SK-N-SH treated with all-trans-retinoic acid at 6 μM for 48 hours (cell line): ENCODE data around the gene CHPF2.

Source experiments
- ATAC-seq: fragments of 200-7000 bp; cut with Tn5 transposase; 3 replicates; pipeline ENCODE4 v1.9.1; 2020; ENCODE audit warnings: mild to moderate bottlenecking, moderate library complexity
- ARNTL ChIP-seq: fragments of 450-650 bp; formaldehyde crosslinking; IDR thresholded peaks from 2 replicates; pipeline ENCODE4 v1.5.0; 2020; ENCODE audit warnings: low read depth, mild to moderate bottlenecking, moderate library complexity, borderline replicate concordance
- BACH2 ChIP-seq: fragments of 250-450 bp; sonication (Bioruptor Pico); IDR thresholded peaks from 2 replicates; pipeline ENCODE4 v1.9.0; 2021; ENCODE audit warnings: mild to moderate bottlenecking, borderline replicate concordance
- CREB5 ChIP-seq: fragments of 250-450 bp; sonication (Bioruptor Pico); IDR thresholded peaks from 2 replicates; pipeline ENCODE4 v1.5.1; 2020; ENCODE audit warnings: low read depth, mild to moderate bottlenecking, moderate library complexity
- CSDC2 ChIP-seq: fragments of 250-450 bp; sonication (Bioruptor Pico); IDR thresholded peaks from 2 replicates; pipeline ENCODE4 v1.5.0; 2020; ENCODE audit warnings: mild to moderate bottlenecking, moderate library complexity
- CSRNP3 ChIP-seq: fragments of 250-450 bp; sonication (Bioruptor Pico); IDR thresholded peaks from 2 replicates; pipeline ENCODE4 v1.5.1; 2021; ENCODE audit warnings: mild to moderate bottlenecking, moderate library complexity
- ESRRG ChIP-seq: fragments of 250-450 bp; sonication (Bioruptor Pico); IDR thresholded peaks from 2 replicates; pipeline ENCODE4 v1.6.1; 2021; ENCODE audit warnings: mild to moderate bottlenecking
- GLIS3 ChIP-seq: fragments of 250-450 bp; sonication (Bioruptor Pico); IDR thresholded peaks from 2 replicates; pipeline ENCODE4 v1.5.0; 2020; ENCODE audit warnings: mild to moderate bottlenecking, moderate library complexity
- ISL1 ChIP-seq: fragments of 250-450 bp; sonication (Bioruptor Pico); IDR thresholded peaks from 2 replicates; pipeline ENCODE4 v2.1.2; 2022; ENCODE audit warnings: mild to moderate bottlenecking, moderate library complexity
- OSR1 ChIP-seq: fragments of 250-450 bp; sonication (Bioruptor Pico); IDR thresholded peaks from 2 replicates; pipeline ENCODE4 v1.8.0; 2022; ENCODE audit warnings: moderate library complexity, mild to moderate bottlenecking, inconsistent platforms
- PATZ1 ChIP-seq: fragments of 250-450 bp; sonication (Bioruptor Pico); IDR thresholded peaks from 2 replicates; pipeline ENCODE4 v1.8.0; 2020; ENCODE audit warnings: mild to moderate bottlenecking, moderate library complexity, borderline replicate concordance
- POU6F1 ChIP-seq: fragments of 250-450 bp; sonication (Bioruptor Pico); IDR thresholded peaks from 2 replicates; pipeline ENCODE4 v1.8.0; 2021; ENCODE audit warnings: low read depth, mild to moderate bottlenecking, moderate library complexity, borderline replicate concordance
- PPARA ChIP-seq: fragments of 250-450 bp; sonication (Bioruptor Pico); IDR thresholded peaks from 2 replicates; pipeline ENCODE4 v1.5.0; 2020; ENCODE audit warnings: mild to moderate bottlenecking, borderline replicate concordance
- RARB ChIP-seq: fragments of 250-450 bp; sonication (Bioruptor Pico); IDR thresholded peaks from 2 replicates; pipeline ENCODE4 v1.8.0; 2021; ENCODE audit warnings: mild to moderate bottlenecking, moderate library complexity
- SNAI2 ChIP-seq: fragments of 250-450 bp; sonication (Bioruptor Pico); IDR thresholded peaks from 2 replicates; pipeline ENCODE4 v1.5.0; 2020; ENCODE audit warnings: mild to moderate bottlenecking, moderate library complexity
- TCF4 ChIP-seq: fragments of 250-450 bp; sonication (Bioruptor Pico); IDR thresholded peaks from 2 replicates; pipeline ENCODE4 v1.8.0; 2021; ENCODE audit warnings: mild to moderate bottlenecking, moderate library complexity, borderline replicate concordance
- TOX ChIP-seq: fragments of 250-450 bp; sonication (Bioruptor Pico); IDR thresholded peaks from 2 replicates; pipeline ENCODE4 v1.8.0; 2021; ENCODE audit warnings: mild to moderate bottlenecking, moderate library complexity, borderline replicate concordance
- ZC3H10 ChIP-seq: fragments of 250-450 bp; sonication (Bioruptor Pico); IDR thresholded peaks from 2 replicates; pipeline ENCODE4 v1.5.1; 2021; ENCODE audit warnings: mild to moderate bottlenecking, moderate library complexity
- ZFP3 ChIP-seq: fragments of 250-450 bp; sonication (Bioruptor Pico); IDR thresholded peaks from 2 replicates; pipeline ENCODE4 v1.5.0; 2020; ENCODE audit warnings: mild to moderate bottlenecking, moderate library complexity
- ZFP30 ChIP-seq: fragments of 450-650 bp; formaldehyde crosslinking; IDR thresholded peaks from 2 replicates; pipeline ENCODE4 v1.5.0; 2022; ENCODE audit warnings: mild to moderate bottlenecking, moderate library complexity
- ZNF565 ChIP-seq: fragments of 450-650 bp; formaldehyde crosslinking; conservative IDR thresholded peaks from 2 replicates; pipeline ENCODE4 v1.5.0; 2020; ENCODE audit warnings: low read depth, mild to moderate bottlenecking, moderate library complexity
- ZNF70 ChIP-seq: fragments of 450-650 bp; formaldehyde crosslinking; IDR thresholded peaks from 2 replicates; pipeline ENCODE4 v1.5.0; 2020; ENCODE audit warnings: mild to moderate bottlenecking, moderate library complexity
- ZNF8 ChIP-seq: fragments of 450-650 bp; formaldehyde crosslinking; IDR thresholded peaks from 2 replicates; pipeline ENCODE4 v1.5.0; 2020; ENCODE audit warnings: mild to moderate bottlenecking, moderate library complexity

The CHPF2 gene

GRCh38 chr7:151281686-151282085 is 49.4 kb downstream of the CHPF2 start (continued):
- no peak for TF ChIP-seq TOX (CRISPR knock-in tag)
- no peak for TF ChIP-seq ZNF70
- TF ChIP-seq ZNF565 (CRISPR knock-in tag) = no peak
- no peak for TF ChIP-seq ZFP3 (CRISPR knock-in tag)
- no peak for TF ChIP-seq ZC3H10

- TF ChIP-seq ZFP3 (CRISPR knock-in tag) (no peak), BACH2 (CRISPR knock-in tag) (no peak), PPARA (CRISPR knock-in tag) (no peak), SNAI2 (CRISPR knock-in tag) (no peak), POU6F1 (CRISPR knock-in tag) (no peak), CSDC2 (no peak), TOX (CRISPR knock-in tag) (no peak), ZFP30 (CRISPR knock-in tag) (no peak), TCF4 (CRISPR knock-in tag) (no peak), ARNTL (CRISPR knock-in tag) (no peak), ZC3H10 (no peak), ESRRG (CRISPR knock-in tag) (no peak), PATZ1 (CRISPR knock-in tag) (no peak), ZNF8 (CRISPR knock-in tag) (no peak), RARB (CRISPR knock-in tag) (no peak), ZNF565 (CRISPR knock-in tag) (no peak), OSR1 (CRISPR knock-in tag) (no peak), ISL1 (CRISPR knock-in tag) (no peak), ZNF70 (no peak)
- no peak for ATAC-seq
Measured at GRCh38 chr7:151282111-151282510, 49.8 kb downstream of the CHPF2 start.

GRCh38 chr7:151283302-151283701 is 51.0 kb downstream of the CHPF2 start:
- no peak for ATAC-seq
- TF ChIP-seq PPARA (CRISPR knock-in tag) = no peak
- TF ChIP-seq ISL1 (CRISPR knock-in tag) = no peak
- no peak for TF ChIP-seq CREB5
- no peak for TF ChIP-seq OSR1 (CRISPR knock-in tag)
- no peak for TF ChIP-seq ZNF70

GRCh38 chr7:151286148-151286547 is 53.9 kb downstream of the CHPF2 start:
- ATAC-seq = no peak; the same call in 2 of the 3 replicates
- TF ChIP-seq TOX (CRISPR knock-in tag) = no peak
- TF ChIP-seq CSRNP3 (CRISPR knock-in tag) = no peak
- TF ChIP-seq ARNTL (CRISPR knock-in tag) = no peak
- no peak for TF ChIP-seq OSR1 (CRISPR knock-in tag)
- no peak for TF ChIP-seq POU6F1 (CRISPR knock-in tag)
- TF ChIP-seq GLIS3 (CRISPR knock-in tag) = no peak
- TF ChIP-seq PATZ1 (CRISPR knock-in tag) = no peak
- TF ChIP-seq ZFP3 (CRISPR knock-in tag) = no peak
- no peak for TF ChIP-seq CREB5
- no peak for TF ChIP-seq ZNF70
- no peak for TF ChIP-seq PPARA (CRISPR knock-in tag)
- no peak for TF ChIP-seq ZNF565 (CRISPR knock-in tag)
- TF ChIP-seq ZFP30 (CRISPR knock-in tag) = no peak
- no peak for TF ChIP-seq BACH2 (CRISPR knock-in tag)
